CD14-positive monocyte (primary cell): ENCODE measurements around the gene SV2A. TPM values are rescaled to one million over a fixed set of nuclear protein-coding genes. Genes with fewer than 3 reads are reported as not detected.

Experiments
- DNase-seq, 3 donors: peaks; one replicate each; pipeline ENCODE4 v3.0.0-alpha.2; 2011 to 2022
- H2AFZ ChIP-seq: 2 replicates; pipeline ENCODE4 v1.6.0; 2012; ENCODE audit warnings: mild to moderate bottlenecking, low read depth, low read length, inconsistent platforms; ENCODE audit not compliant: insufficient read depth, poor library complexity, severe bottlenecking
- H3K27ac ChIP-seq, 2 donors: 1 replicate in 1 of 2; 2 replicates in 1 of 2; pipeline ENCODE4 v1.5.1; 2012 to 2013; ENCODE audit warnings: low read length in 2 of 2, control low read depth in 1 of 2, inconsistent platforms in 1 of 2, low read depth in 1 of 2, mild to moderate bottlenecking in 1 of 2
- H3K27me3 ChIP-seq, 2 donors: one replicate each; pipeline versions ENCODE4 v1.6.0 to v1.6.1; 2011 to 2013; ENCODE audit warnings: low read length in 2 of 2; ENCODE audit not compliant: control insufficient read depth in 2 of 2, insufficient read depth in 2 of 2
- H3K36me3 ChIP-seq, 2 donors: replicated peaks in 1 of 2; 1 replicate in 1 of 2; 2 replicates in 1 of 2; pipeline versions ENCODE4 v1.5.1 to v1.6.1; 2012 to 2013; ENCODE audit warnings: low read length in 2 of 2, control low read depth in 1 of 2, inconsistent platforms in 1 of 2, mild to moderate bottlenecking in 1 of 2; ENCODE audit not compliant: insufficient read depth in 2 of 2, control insufficient read depth in 1 of 2
- H3K4me1 ChIP-seq, 2 donors: 1 replicate in 1 of 2; 2 replicates in 1 of 2; pipeline versions ENCODE4 v1.5.1 to v1.6.1; 2012 to 2013; ENCODE audit warnings: low read length in 2 of 2, control low read depth in 1 of 2, inconsistent platforms in 1 of 2, mild to moderate bottlenecking in 1 of 2, moderate library complexity in 1 of 2; ENCODE audit not compliant: insufficient read depth in 2 of 2, control insufficient read depth in 1 of 2
- H3K4me2 ChIP-seq: replicated peaks from 2 replicates; pipeline ENCODE3; 2012; ENCODE audit warnings: low read length, moderate library complexity, mild to moderate bottlenecking; ENCODE audit not compliant: poor library complexity, severe bottlenecking; ENCODE audit errors: extremely low read depth
- H3K4me3 ChIP-seq, 3 experiments: fragments of 200-600 bp in 1 of 3; sonication (generic) in 1 of 3; replicated peaks in 1 of 3; 1 replicate in 2 of 3; 2 replicates in 1 of 3; pipeline ENCODE4 v1.5.1; 2011 to 2013; ENCODE audit warnings: low read length in 3 of 3, mild to moderate bottlenecking in 3 of 3, control low read depth in 2 of 3, low read depth in 2 of 3, inconsistent platforms in 1 of 3, moderate library complexity in 1 of 3
- H3K79me2 ChIP-seq: 2 replicates; pipeline ENCODE4 v1.6.0; 2012; ENCODE audit warnings: mild to moderate bottlenecking, control low read depth, inconsistent platforms, low read length, moderate library complexity; ENCODE audit not compliant: insufficient read depth
- H3K9ac ChIP-seq: 2 replicates; pipeline ENCODE4 v1.6.0; 2017; ENCODE audit warnings: low read length, mild to moderate bottlenecking; ENCODE audit not compliant: insufficient read depth, poor library complexity, severe bottlenecking
- H3K9me3 ChIP-seq, 2 donors: replicated peaks in 1 of 2; 1 replicate in 1 of 2; 2 replicates in 1 of 2; pipeline versions ENCODE4 v1.5.1 to v1.6.1; 2012 to 2013; ENCODE audit warnings: low read length in 2 of 2, control low read depth in 1 of 2; ENCODE audit not compliant: control insufficient read depth in 1 of 2, insufficient read depth in 1 of 2
- H4K20me1 ChIP-seq: 2 replicates; pipeline ENCODE4 v1.6.0; 2012; ENCODE audit warnings: mild to moderate bottlenecking, low read length, control low read depth, moderate library complexity; ENCODE audit not compliant: insufficient read depth
- H3K27ac Mint-ChIP-seq, 7 donors: one replicate each; pipeline ENCODE4 v1.8.0; 2020; ENCODE audit warnings: mild to moderate bottlenecking in 7 of 7, mixed read lengths in 7 of 7, moderate library complexity in 6 of 7, inconsistent platforms in 2 of 7
- H3K27me3 Mint-ChIP-seq, 3 donors: one replicate each; pipeline ENCODE4 v1.8.0; 2021 to 2022; ENCODE audit warnings: low read depth in 3 of 3, mild to moderate bottlenecking in 3 of 3, mixed read lengths in 3 of 3, moderate library complexity in 3 of 3, inconsistent platforms in 1 of 3
- H3K36me3 Mint-ChIP-seq, 2 donors: one replicate each; pipeline ENCODE4 v1.8.0; 2020; ENCODE audit warnings: mixed read lengths in 2 of 2, inconsistent platforms in 1 of 2, mild to moderate bottlenecking in 1 of 2
- H3K4me1 Mint-ChIP-seq: one replicate; pipeline ENCODE4 v1.8.0; 2020; ENCODE audit warnings: mild to moderate bottlenecking, mixed read lengths
- H3K4me3 Mint-ChIP-seq, 2 donors: one replicate each; pipeline ENCODE4 v1.8.0; 2020; ENCODE audit warnings: mild to moderate bottlenecking in 2 of 2, mixed read lengths in 2 of 2, moderate library complexity in 1 of 2
- H3K9me3 Mint-ChIP-seq, 7 donors: one replicate each; pipeline ENCODE4 v1.8.0; 2020 to 2022; ENCODE audit warnings: mixed read lengths in 7 of 7, mild to moderate bottlenecking in 6 of 7, moderate library complexity in 6 of 7, inconsistent platforms in 2 of 7
- CTCF ChIP-seq: fragments of 200-600 bp; IDR thresholded peaks from one replicate; pipeline ENCODE4 v1.8.0; 2022; ENCODE audit warnings: antibody characterized with exemption, mild to moderate bottlenecking
- WGBS: methylation state at CpG from one replicate; pipeline ENCODE4 v1.1.5; 2013; ENCODE audit warnings: missing lambda C conversion rate; ENCODE audit not compliant: insufficient coverage; 5-methylcytosine and 5-hydroxymethylcytosine counted together
- intact Hi-C, 2 donors: fragments of 100-400 bp; cut with micrococcal nuclease; formaldehyde crosslinking; loops; one replicate each; pipeline versions ENCODE4 v1.15.0 to v1.15.1; 2023
- polyA plus RNA-seq, 3 donors: library from polyadenylated mRNA; depleted of rRNA in 1 of 3; unstranded in 2 of 3; stranded (reverse) in 1 of 3; fragments of 300-500 nt in 2 of 3; fragments of >200 nt in 1 of 3; fragmentation: Illumina TruSeq in 2 of 3; gene quantifications; 1 replicate in 2 of 3; 2 replicates in 1 of 3; pipeline ENCODE4 v1.2.3, GENCODE V29; 2012 to 2021

Gene SV2A
- polyA plus RNA-seq, 3 donors: 0.07 to 0.17 (median 0.14) TPM

- H4K20me1 ChIP-seq: no peaks in the 10 kb centered on the region
- Mint-ChIP-seq H3K36me3 (peaks cover 0 to 2% of the 10 kb centered on the region in 2 donors), H3K9me3 (peaks cover 0 to 5% (median 0%) of the 10 kb centered on the region in 7 donors), H3K27ac (no peak overlapping the region), H3K4me1 (peaks cover 13% of the 10 kb centered on the region), H3K4me3 (peak overlapping the region in 1 of 2 donors; percentile 39), H3K27me3 (peaks cover 37 to 64% (median 60%) of the 10 kb centered on the region in 3 donors)
- intact Hi-C loops: loop anchor here (5.0 to 10.0 kb wide), 2 partner anchors 81 to 198 kb away; no protein-coding TSS in a partner anchor
- H3K27ac ChIP-seq: no peak overlapping the region
- no peak overlapping the region for H3K9ac ChIP-seq
- no peak for DNase-seq
- no peak overlapping the region for H2AFZ ChIP-seq
- no CpG with 5 or more reads among the region's 1 CpG for WGBS
- H3K27me3 ChIP-seq: peaks cover 44 to 75% of the 10 kb centered on the region in 2 donors
- H3K79me2 ChIP-seq: no peaks in the 10 kb centered on the region
- no peak overlapping the region for H3K4me2 ChIP-seq
- peaks cover 8 to 9% of the 10 kb centered on the region in 2 donors for H3K4me1 ChIP-seq
- H3K9me3 ChIP-seq: no peaks in the 10 kb centered on the region
- no peak for TF ChIP-seq CTCF
- no peaks in the 10 kb centered on the region for H3K36me3 ChIP-seq
- no peak overlapping the region for H3K4me3 ChIP-seq
These were observed 48.8 kb upstream of the SV2A start for GRCh38 chr1:149966405-149966804.

- WGBS: 100% methylated on average over 3 of the region's 3 CpGs
- no peak overlapping the region for H3K27ac Mint-ChIP-seq
These were observed 47.8 kb upstream of the SV2A start for GRCh38 chr1:149965440-149965839.

More at GRCh38 chr1:149965440-149965839, 47.8 kb upstream of the SV2A start:
- Mint-ChIP-seq H3K36me3 (peaks cover 0 to 2% of the 10 kb centered on the region in 2 donors), H3K4me3 (peak overlapping the region in 1 of 2 donors; percentile 14), H3K27me3 (peaks cover 34 to 64% (median 62%) of the 10 kb centered on the region in 3 donors), H3K4me1 (peaks cover 13% of the 10 kb centered on the region), H3K9me3 (peaks cover 0 to 5% (median 0%) of the 10 kb centered on the region in 7 donors)
- peaks cover 39 to 71% of the 10 kb centered on the region in 2 donors for H3K27me3 ChIP-seq
- no peak overlapping the region for H2AFZ ChIP-seq
- H3K27ac ChIP-seq: no peak overlapping the region
- no peaks in the 10 kb centered on the region for H4K20me1 ChIP-seq
- H3K4me2 ChIP-seq: no peak overlapping the region
- no peak for DNase-seq
- no peaks in the 10 kb centered on the region for H3K9me3 ChIP-seq
- intact Hi-C loops: loop anchor here (2.0 to 10.0 kb wide), 3 partner anchors 41 to 199 kb away; no protein-coding TSS in a partner anchor
- no peaks in the 10 kb centered on the region for H3K79me2 ChIP-seq
- no peaks in the 10 kb centered on the region for H3K36me3 ChIP-seq
- TF ChIP-seq CTCF: no peak
- no peak overlapping the region for H3K4me3 ChIP-seq
- H3K4me1 ChIP-seq: peaks cover 8 to 9% of the 10 kb centered on the region in 2 donors
- no peak overlapping the region for H3K9ac ChIP-seq
